Testis (tissue), 3 donors: ENCODE data around the gene S100A1. TPM values are rescaled to one million over a fixed set of nuclear protein-coding genes. Genes with fewer than 3 reads are reported as not detected.
A peak's percentile ranks its signal among the peaks of the same experiment; 100 is the strongest.

Source experiments
- DNase-seq: peaks from one replicate; pipeline ENCODE4 v3.0.0-alpha.2; 2019
- H3K27ac ChIP-seq, 2 donors: fragments of 200-600 bp; sonication (generic); one replicate each; pipeline ENCODE4 v1.5.1; 2019
- H3K27me3 ChIP-seq: fragments of 200-600 bp; sonication (generic); one replicate; pipeline ENCODE4 v1.5.1; 2019
- H3K36me3 ChIP-seq: fragments of 200-600 bp; sonication (generic); one replicate; pipeline ENCODE4 v1.5.1; 2017; ENCODE audit warnings: low read depth; ENCODE audit errors: missing control alignments
- H3K4me1 ChIP-seq: fragments of 200-600 bp; sonication (generic); one replicate; pipeline ENCODE4 v1.5.1; 2019
- H3K4me3 ChIP-seq, 2 donors: fragments of 200-600 bp; sonication (generic); one replicate each; pipeline ENCODE4 v1.5.1; 2017 to 2019
- H3K9me3 ChIP-seq: fragments of 200-600 bp; sonication (generic); one replicate; pipeline ENCODE4 v1.5.1; 2017
- CTCF ChIP-seq, 3 experiments: fragments of 450-650 bp in 2 of 3; fragments of 200-600 bp in 1 of 3; sonication (generic) in 1 of 3; IDR thresholded peaks; one replicate each; pipeline ENCODE4 v1.5.1; 2016 to 2019; ENCODE audit warnings: antibody characterized with exemption in 3 of 3, mild to moderate bottlenecking in 2 of 3, moderate library complexity in 1 of 3
- POLR2A ChIP-seq: fragments of 450-650 bp; IDR thresholded peaks from one replicate; pipeline ENCODE4 v1.6.1; 2017; ENCODE audit warnings: antibody characterized with exemption, mild to moderate bottlenecking, moderate library complexity
- WGBS, 2 donors: methylation state at CpG; one replicate each; pipeline ENCODE4 v1.1.5; 2018; 5-methylcytosine and 5-hydroxymethylcytosine counted together
- intact Hi-C: fragments of 100-400 bp; cut with DNase I; formaldehyde crosslinking; loops from one replicate; pipeline ENCODE4 v1.15.1; 2023; ENCODE audit warnings: low total_unique reads
- polyA plus RNA-seq: library from polyadenylated mRNA; stranded (reverse); fragments of 350-450 nt; fragmentation: Illumina TruSeq; extraction: RNeasy Lipid Tissue Mini Kit (QIAGEN cat#74804); gene quantifications from one replicate; pipeline ENCODE4 v1.2.3, GENCODE V29; 2014; ENCODE audit warnings: low read depth, low replicate concordance; ENCODE audit not compliant: insufficient read depth
- total RNA-seq, 2 donors: library from RNA; depleted of rRNA; stranded (reverse); fragments of >200 nt; gene quantifications; one replicate each; pipeline ENCODE4 v1.2.3, GENCODE V29; 2016

Gene S100A1
- total and polyA plus RNA-seq, 3 donors from 2014 or later: 8.2 to 29.8 (median 24.0) TPM

- intact Hi-C loops: no loop called here
- TF ChIP-seq POLR2A: no peak
- no peak for TF ChIP-seq CTCF (IDR thresholded peaks at IDR 0.05)
- DNase-seq: peak; percentile 43
- H3K27ac ChIP-seq: peak overlapping the region; percentile 75 to 88
- no peaks in the 10 kb centered on the region for H3K36me3 ChIP-seq
- no peaks in the 10 kb centered on the region for H3K27me3 ChIP-seq
- 35 to 40% methylated on average over 11 of the region's 11 CpGs for WGBS, 2 donors
- H3K4me1 ChIP-seq: peaks cover 45% of the 10 kb centered on the region
- peak overlapping the region; percentile 54 to 76 for H3K4me3 ChIP-seq
- H3K9me3 ChIP-seq: no peaks in the 10 kb centered on the region
Observed at GRCh38 chr1:153612111-153612754, 16.0 kb upstream of the S100A1 start.

- Histone ChIP-seq H3K4me3 (peak within 1 kb of the TSS; percentile 54 to 76), H3K27me3 (no peaks in the 10 kb centered on the region), H3K27ac (peak within 1 kb of the TSS; percentile 75 to 88), H3K36me3 (no peaks in the 10 kb centered on the region), H3K9me3 (no peaks in the 10 kb centered on the region), H3K4me1 (peaks cover 40% of the 10 kb centered on the region)
- peak; percentile 84 for DNase-seq
- intact Hi-C loops: no loop called here
- TF ChIP-seq POLR2A (no peak), CTCF (IDR thresholded peaks at IDR 0.05) (no peak)
- WGBS, 2 donors: 29 to 70% methylated on average over 3 to 9 of the region's 9 CpGs
Observed at GRCh38 chr1:153612755-153613331, 15.4 kb upstream of the S100A1 start, which contains the start of gene S100A16. Gene S100A16 (minus strand): TSS chr1:153613137. CDS start chr1:153608151, 4,986 bp downstream.

- no peak for TF ChIP-seq POLR2A
- TF ChIP-seq CTCF (IDR thresholded peaks at IDR 0.05): no peak
- no peaks in the 10 kb centered on the region for H3K27me3 ChIP-seq
- intact Hi-C loops: no loop called here
- DNase-seq: no peak
- H3K4me3 ChIP-seq: no peak overlapping the region
- no peaks in the 10 kb centered on the region for H3K9me3 ChIP-seq
- WGBS, 2 donors: 67 to 72% methylated on average over 3 to 5 of the region's 5 CpGs
- peak overlapping the region; percentile 75 to 88 for H3K27ac ChIP-seq
- H3K36me3 ChIP-seq: no peaks in the 10 kb centered on the region
- peaks cover 35% of the 10 kb centered on the region for H3K4me1 ChIP-seq
Observed at GRCh38 chr1:153613406-153613805, 14.8 kb upstream of the S100A1 start.

GRCh38 chr1:153614189-153614900 is 13.9 kb upstream of the S100A1 start:
- intact Hi-C loops: no loop called here
- Histone ChIP-seq H3K4me3 (no peak overlapping the region), H3K4me1 (peaks cover 27% of the 10 kb centered on the region), H3K9me3 (no peaks in the 10 kb centered on the region), H3K27ac (no peak overlapping the region), H3K27me3 (no peaks in the 10 kb centered on the region), H3K36me3 (no peaks in the 10 kb centered on the region)
- TF ChIP-seq CTCF (IDR thresholded peaks at IDR 0.05) (no peak), POLR2A (no peak)
- 70 to 76% methylated on average over 2 of the region's 2 CpGs for WGBS, 2 donors
- DNase-seq: no peak
